ENCODE results near the gene ZDHHC11B. TPM values are rescaled to one million over a fixed set of nuclear protein-coding genes. Genes with fewer than 3 reads are reported as not detected.

ZDHHC11B gene
- total and polyA plus RNA-seq, 8 donors, result 8.4 to 52.3 (median 31.5) TPM

GRCh38 chr5:663436-664342 lies 120.8 kb downstream of the ZDHHC11B start:
- intact Hi-C loops (cut with DNase I), result no loop called here
- H3K4me3 ChIP-seq, result no peak overlapping the region
- H3K27me3 ChIP-seq, result no peaks in the 10 kb centered on the region
- no peak overlapping the region for H3K27ac ChIP-seq
- TF ChIP-seq CTCF (IDR thresholded peaks at IDR 0.05), result no peak
- no peaks in the 10 kb centered on the region for H3K9me3 ChIP-seq
- H3K4me1 ChIP-seq, result no peaks in the 10 kb centered on the region
- H3K36me3 ChIP-seq, result peaks cover 0 to 76% of the 10 kb centered on the region in 2 donors
- peak in 2 of 4 donors; percentile 32 to 76 for DNase-seq
- peak; percentile 7 for ATAC-seq

GRCh38 chr5:662751-663435 lies 121.6 kb downstream of the ZDHHC11B start:
- DNase-seq (peak in 1 of 4 donors; percentile 25), ATAC-seq (no peak)
- Histone ChIP-seq H3K4me1 (no peaks in the 10 kb centered on the region), H3K27ac (no peak overlapping the region), H3K4me3 (no peak overlapping the region), H3K27me3 (no peaks in the 10 kb centered on the region), H3K36me3 (peaks cover 0 to 81% of the 10 kb centered on the region in 2 donors), H3K9me3 (no peaks in the 10 kb centered on the region)
- intact Hi-C loops (cut with DNase I), result no loop called here
- TF ChIP-seq CTCF (IDR thresholded peaks at IDR 0.05), result no peak

GRCh38 chr5:661891-662750 lies 122.4 kb downstream of the ZDHHC11B start:
- Histone ChIP-seq H3K4me3 (no peak overlapping the region), H3K36me3 (peaks cover 0 to 81% of the 10 kb centered on the region in 2 donors), H3K4me1 (no peaks in the 10 kb centered on the region), H3K27ac (no peak overlapping the region), H3K9me3 (no peaks in the 10 kb centered on the region), H3K27me3 (no peaks in the 10 kb centered on the region)
- intact Hi-C loops (cut with DNase I), result no loop called here
- DNase-seq (peak in 2 of 4 donors; percentile 24 to 81), ATAC-seq (no peak)
- TF ChIP-seq CTCF (IDR thresholded peaks at IDR 0.05), result no peak

GRCh38 chr5:660491-661030 lies 124.0 kb downstream of the ZDHHC11B start:
- H3K36me3 ChIP-seq, result peaks cover 0 to 70% of the 10 kb centered on the region in 2 donors
- no peaks in the 10 kb centered on the region for H3K9me3 ChIP-seq
- H3K27ac ChIP-seq, result no peak overlapping the region
- DNase-seq (no peak), ATAC-seq (no peak)
- no peaks in the 10 kb centered on the region for H3K27me3 ChIP-seq
- no peak overlapping the region for H3K4me3 ChIP-seq
- intact Hi-C loops (cut with DNase I), result no loop called here
- TF ChIP-seq CTCF (IDR thresholded peaks at IDR 0.05), result no peak
- H3K4me1 ChIP-seq, result no peaks in the 10 kb centered on the region

Other genes with a start within 250 kb of the ZDHHC11B start
- gene CEP72, start 172.4 kb downstream of the ZDHHC11B start, total RNA-seq, result 10 to 100 TPM in 1 of 2 donors, 1 to 10 TPM in 1; 5.5 to 13.1 TPM
- gene CEP72, start 172.4 kb downstream of the ZDHHC11B start, polyA plus RNA-seq (ENCODE audit: insufficient read length in 6 of 6), result 10 to 100 TPM in 4 of 6 donors, 1 to 10 TPM in 2; 8.6 to 11.2 (median 10.7) TPM
- gene TPPP, start 91.4 kb downstream of the ZDHHC11B start, total RNA-seq, result 10 to 100 TPM in 1 of 2 donors, 1 to 10 TPM in 1; 9.6 to 14.4 TPM
- gene TPPP, start 91.4 kb downstream of the ZDHHC11B start, polyA plus RNA-seq (ENCODE audit: insufficient read length in 6 of 6), result 10 to 100 TPM in 1 of 6 donors, 1 to 10 TPM in 5; 6.7 to 10.0 (median 7.8) TPM
- gene ZDHHC11, start 66.3 kb upstream of the ZDHHC11B start, total RNA-seq, result 10 to 100 TPM; 14.6 to 34.9 TPM
- 10 to 100 TPM; 20.9 to 37.1 (median 25.8) TPM for gene ZDHHC11, start 66.3 kb upstream of the ZDHHC11B start, polyA plus RNA-seq (ENCODE audit: insufficient read length in 6 of 6)
- 10 to 100 TPM; 37.9 to 40.8 TPM for gene BRD9, start 108.1 kb upstream of the ZDHHC11B start, total RNA-seq
- 10 to 100 TPM; 46.8 to 60.6 (median 51.0) TPM for gene BRD9, start 108.1 kb upstream of the ZDHHC11B start, polyA plus RNA-seq (ENCODE audit: insufficient read length in 6 of 6)
- 1 to 10 TPM; 4.3 to 4.5 TPM for gene TRIP13, start 108.2 kb upstream of the ZDHHC11B start, total RNA-seq
- 10 to 100 TPM in 5 of 6 donors, 1 to 10 TPM in 1; 9.4 to 17.4 (median 14.0) TPM for gene TRIP13, start 108.2 kb upstream of the ZDHHC11B start, polyA plus RNA-seq (ENCODE audit: insufficient read length in 6 of 6)
- gene NKD2, start 224.1 kb upstream of the ZDHHC11B start, total RNA-seq, result 10 to 100 TPM; 31.6 to 61.5 TPM
- 10 to 100 TPM in 2 of 6 donors, 1 to 10 TPM in 4; 6.3 to 13.5 (median 8.1) TPM for gene NKD2, start 224.1 kb upstream of the ZDHHC11B start, polyA plus RNA-seq (ENCODE audit: insufficient read length in 6 of 6)

Data from left lung (tissue), 10 donors.